ENCODE results near the gene TP63.

Gene TP63

DNA sequence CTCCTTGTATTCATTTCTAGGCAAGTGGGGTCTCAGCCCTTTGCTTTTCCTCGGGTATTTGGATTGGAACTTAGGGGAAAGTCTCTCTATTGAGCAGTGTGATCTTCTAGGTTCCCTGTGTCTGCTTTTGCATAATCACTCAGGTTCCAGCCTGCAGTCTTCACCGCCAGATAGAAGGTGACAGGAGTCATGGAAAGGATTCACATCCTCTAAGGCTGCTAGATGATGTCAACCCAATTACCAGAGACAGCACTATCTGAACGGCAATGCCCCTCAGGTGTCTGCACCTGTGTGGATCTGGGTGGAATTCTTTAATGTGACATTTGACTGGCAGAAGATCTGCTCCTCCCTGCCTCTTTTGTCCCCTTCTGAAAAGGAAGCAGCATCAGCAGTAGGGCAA, 311.8 kb downstream of the TP63 start:
- DNase-seq, result no peak

- no peak for DNase-seq
Measured at GRCh38 chr3:189944285-189945145, 313.3 kb downstream of the TP63 start.

GRCh38 chr3:189945935-189946709, 314.9 kb downstream of the TP63 start:
- DNase-seq, result no peak

Measured in fibroblast of skin of right quadriceps (primary cell).